HG02973 (cell line): Measurements from ENCODE around the gene ELL.
"Not testable (repeated sequence)": the region's sequence is repeated elsewhere in the genome, so short reads cannot be mapped to it uniquely, and the experiment has no call there.

Experiments
- ATAC-seq: cut with Tn5 transposase; IDR thresholded peaks from one replicate; pipeline ENCODE4 v1.9.1; 2021; ENCODE audit warnings: moderate library complexity; ENCODE audit not compliant: unreplicated experiment

ELL gene

DNA sequence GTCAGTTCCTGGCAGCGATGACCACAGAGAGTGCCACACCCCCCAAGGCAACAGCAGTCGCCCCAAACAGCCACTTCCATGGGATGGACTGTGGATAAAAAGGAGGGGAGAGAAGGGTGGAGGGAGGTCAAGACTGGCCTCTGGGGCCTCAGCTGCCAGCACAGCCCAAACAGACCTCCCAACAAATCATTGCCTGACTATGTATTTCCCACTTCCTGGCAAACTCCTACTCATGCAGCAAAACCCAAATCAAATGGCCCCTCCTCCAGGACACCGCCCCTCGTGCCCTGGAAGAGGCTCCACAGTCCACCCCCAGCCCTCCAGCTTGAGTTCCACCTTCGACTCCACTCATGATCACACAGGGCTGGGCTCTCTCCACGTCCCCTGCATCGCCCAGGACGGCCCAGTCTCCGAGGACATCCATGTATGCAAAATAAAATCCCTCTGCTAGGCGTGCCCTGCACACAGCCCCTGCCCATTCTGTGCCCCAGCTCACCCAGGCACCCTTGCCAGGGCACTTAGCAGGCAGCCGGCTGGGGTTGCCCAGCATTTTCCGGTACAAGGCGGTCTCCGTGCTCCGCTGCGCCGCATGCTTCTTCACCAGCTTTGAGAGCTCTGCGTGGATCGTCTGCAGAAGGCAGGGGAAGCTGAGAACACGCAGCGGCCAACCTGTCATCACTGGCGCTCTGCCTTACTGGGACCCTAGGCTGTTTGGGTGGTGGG is 10.5 kb upstream of the ELL start:
- ATAC-seq = no peak

DNA sequence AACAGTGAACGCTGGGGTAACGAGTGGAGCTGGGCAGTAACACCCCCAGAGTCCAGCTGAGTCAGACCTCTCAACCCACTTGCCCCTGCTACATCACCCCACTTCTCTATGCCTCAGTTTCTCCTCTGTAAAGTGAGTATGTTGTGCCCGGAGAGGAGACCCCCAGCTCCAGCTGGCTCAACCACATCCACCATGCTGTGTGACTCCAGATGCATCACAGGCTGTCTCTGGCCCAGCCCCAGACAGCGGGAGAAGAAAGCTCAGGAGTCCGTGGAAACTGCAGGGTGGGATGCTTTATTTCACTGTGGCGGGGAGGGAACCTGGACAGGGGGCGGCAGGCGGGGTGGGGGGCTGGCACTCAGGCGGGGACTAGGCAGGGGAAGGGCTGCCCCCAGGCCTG is 9.6 kb upstream of the ELL start:
- no peak for ATAC-seq

DNA sequence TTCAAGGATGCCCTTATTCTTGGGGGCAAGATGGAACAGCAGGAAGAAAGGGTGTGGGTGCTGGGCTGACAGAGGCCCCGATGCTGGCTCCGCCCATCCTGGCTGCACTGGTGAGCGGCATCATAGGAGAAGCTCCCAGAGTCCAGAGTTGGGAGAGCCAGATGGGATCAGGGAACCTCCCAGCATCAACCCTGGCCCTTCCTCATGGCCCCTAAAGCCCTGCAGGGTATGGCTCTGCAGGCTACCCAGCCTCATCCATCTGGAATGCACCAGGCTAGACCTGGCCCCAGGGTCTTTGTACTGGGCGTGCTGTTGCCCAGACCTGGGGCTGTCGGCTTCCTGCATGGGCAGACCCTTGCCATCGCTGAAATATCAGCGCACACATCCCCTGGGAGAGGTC is 7.9 kb upstream of the ELL start:
- ATAC-seq = no peak

GRCh38 chr19:18526316-18526715 is 4.4 kb upstream of the ELL start:
- ATAC-seq = no peak

DNA sequence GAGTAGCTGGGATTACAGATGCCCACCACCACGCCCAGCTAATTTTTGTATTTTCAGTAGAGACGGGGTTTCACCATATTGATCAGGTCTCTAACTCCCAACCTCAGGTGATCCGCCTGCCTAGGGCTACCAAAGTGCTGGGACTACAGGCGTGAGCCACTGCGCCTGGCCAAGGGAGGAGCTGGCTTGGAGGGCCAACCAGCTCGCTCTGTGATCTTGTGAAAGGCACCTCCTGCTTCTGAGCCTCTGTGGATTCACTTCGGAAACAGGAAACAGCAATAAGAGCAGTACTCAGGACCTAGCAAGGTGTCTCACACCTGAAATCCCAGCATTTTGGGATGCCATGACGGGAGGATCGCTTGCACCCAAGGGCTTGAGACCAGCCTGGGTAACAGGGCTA is 2.0 kb upstream of the ELL start:
- ATAC-seq = no peak

DNA sequence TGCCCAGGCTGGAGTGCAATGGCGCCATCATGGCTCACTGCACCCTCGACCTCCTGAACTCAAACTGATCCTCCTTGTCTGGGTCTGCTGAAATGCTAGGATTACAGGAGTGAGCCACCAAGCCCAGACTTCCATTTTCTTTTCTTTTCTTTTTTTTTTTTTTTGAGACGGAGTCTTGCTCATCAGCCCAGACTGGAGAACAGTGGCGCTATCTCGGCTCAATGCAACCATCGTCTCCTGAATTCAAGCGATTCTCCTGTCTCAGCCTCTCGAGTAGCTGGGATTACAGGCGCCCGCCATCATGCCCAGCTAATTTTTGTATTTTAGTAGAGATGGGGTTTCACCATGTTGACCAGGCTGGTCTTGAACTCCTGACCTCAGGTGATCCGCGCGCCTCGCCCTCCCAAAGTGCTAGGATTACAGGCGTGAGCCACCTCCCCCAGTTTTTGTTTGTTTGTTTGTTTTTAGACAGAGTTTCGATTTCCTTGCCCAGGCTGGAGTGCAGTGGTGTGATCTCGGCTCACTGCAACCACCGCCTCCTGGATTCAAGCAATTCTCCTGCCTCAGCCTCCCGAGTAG is 1.1 kb upstream of the ELL start:
- not testable (repeated sequence) for ATAC-seq

- ATAC-seq = peak; percentile 82
These were observed 423 bp upstream of the ELL start for GRCh38 chr19:18522124-18522861.

DNA sequence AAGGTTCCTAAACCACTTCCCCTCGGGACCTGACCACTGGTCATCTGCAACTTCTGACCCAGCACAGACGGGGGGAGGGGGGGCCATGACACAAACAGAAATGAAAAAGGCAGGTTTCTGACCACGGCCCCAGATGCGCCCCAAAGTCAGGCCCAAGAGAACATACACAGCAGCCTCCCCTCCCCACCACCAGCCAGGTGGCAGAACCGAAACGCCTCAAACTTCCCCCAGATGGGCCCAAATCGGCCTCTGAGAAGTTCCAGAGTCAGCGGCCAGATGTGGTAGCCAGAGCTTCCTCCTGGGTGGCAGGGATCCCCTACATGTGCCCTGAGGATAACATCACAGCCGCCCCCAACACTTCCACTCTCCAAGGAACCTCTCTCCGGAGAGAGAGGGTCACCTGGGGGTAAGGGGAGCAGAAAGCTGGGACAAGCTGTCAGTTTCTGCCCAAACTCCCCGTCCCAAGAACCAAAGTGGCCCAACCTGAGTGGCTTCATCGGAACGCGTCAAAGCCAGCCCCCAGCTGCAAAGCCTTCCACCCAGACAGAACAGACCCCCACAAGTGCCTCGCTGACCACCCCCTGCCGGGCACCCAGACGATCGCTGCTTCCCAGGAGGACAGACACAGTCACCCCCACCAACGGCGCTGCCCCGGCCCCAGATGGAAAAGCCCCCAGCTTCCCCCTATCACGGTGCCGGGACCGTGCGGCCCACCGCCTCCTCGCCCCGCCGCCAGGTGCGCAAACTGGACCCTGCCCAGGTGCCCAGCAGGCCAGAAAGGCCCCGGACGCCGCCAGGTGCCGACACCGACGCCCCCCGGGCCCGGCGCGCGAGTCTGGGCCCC is 800 bp downstream of the ELL start:
- no peak for ATAC-seq

DNA sequence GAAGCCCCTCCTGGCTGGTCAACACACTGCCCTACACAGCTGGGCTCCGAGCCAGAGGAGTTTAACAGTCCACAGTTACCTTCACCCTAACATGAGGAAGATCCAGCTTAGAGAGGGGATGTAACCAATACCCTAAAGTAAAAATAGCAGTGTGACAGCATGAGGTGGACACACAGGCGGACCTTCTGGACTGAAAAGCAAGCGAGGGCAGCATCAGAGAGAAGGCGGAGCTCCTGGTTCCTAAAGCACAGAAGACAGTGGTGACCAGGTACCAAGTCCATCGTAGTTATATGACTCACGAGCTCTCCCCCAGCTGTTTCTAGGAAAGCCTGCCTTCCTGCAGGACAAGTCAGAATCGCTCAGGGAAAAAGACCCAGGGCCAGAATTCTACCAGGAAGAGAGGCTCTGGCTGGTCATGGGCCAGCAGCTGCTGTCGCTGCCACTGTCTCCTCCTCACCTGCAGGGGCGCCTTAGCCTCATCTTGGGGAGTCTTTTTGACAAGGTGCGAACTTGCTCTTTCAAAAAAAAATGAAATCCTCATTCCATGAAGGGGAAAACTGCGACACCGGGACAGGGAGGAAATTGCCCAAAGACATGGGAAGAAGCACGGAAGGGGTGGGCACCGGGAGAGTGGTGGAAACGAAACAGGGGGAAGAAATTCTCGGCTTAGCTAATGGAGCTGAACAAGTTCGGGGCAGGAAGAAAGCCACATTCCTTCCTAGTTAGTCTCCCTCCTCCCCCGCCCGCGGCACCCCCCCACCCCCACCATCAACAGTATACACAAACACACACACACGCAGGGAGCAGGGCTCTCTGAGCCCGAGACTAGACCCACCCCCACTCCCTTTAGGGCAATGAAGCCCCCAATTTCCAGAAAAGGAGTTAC is 1.7 kb downstream of the ELL start:
- no peak for ATAC-seq

- no peak for ATAC-seq
These were observed 3.2 kb downstream of the ELL start for GRCh38 chr19:18518639-18519038.

GRCh38 chr19:18517606-18518005 is 4.3 kb downstream of the ELL start:
- no peak for ATAC-seq

- no peak for ATAC-seq
These were observed 5.9 kb downstream of the ELL start for GRCh38 chr19:18515959-18516358.

DNA sequence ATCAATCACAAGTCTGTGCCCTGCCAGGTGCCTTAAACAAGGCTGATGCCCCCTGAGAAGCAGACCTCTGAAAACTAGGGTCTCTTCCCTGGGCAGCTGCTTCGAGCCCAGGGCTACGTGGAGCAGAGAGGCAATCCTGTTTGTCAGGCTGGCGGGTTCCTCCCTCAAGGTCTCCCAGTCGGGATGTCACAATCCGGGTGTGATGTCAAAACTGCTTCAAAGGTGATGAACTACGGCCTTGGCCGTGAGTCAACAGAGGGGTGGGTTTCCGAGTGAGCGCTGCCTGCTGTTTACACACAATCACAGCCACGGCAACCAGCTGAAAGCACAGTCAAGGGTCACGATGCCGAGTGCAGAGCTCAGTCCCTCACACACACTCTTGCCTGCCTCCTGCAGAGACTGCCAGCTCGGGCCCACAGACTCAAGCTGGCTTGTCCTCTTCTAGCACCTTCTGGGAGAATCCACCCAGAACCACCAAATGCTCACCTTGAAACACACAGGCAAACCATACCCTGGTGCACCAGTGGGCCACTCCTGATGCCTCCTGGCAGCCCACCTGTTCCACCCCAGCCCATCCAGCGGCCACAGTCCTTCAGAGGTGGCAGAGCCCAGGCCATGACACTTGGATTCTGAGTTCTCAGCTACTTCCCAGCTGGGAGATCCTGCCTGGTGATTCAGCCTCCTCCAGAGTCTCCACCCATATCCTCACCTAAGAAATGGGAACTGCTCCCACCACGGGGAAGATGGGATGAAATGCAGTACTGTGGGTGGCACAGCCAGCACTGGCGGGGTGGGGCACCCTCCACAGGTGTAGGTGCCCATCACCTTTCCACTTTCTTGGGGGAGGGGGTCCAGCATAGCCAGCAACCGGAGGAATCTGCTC is 6.8 kb downstream of the ELL start:
- no peak for ATAC-seq

GRCh38 chr19:18513868-18514267 is 8.0 kb downstream of the ELL start:
- ATAC-seq = no peak

- ATAC-seq = no peak
These were observed 11.7 kb downstream of the ELL start for GRCh38 chr19:18510216-18510615.

DNA sequence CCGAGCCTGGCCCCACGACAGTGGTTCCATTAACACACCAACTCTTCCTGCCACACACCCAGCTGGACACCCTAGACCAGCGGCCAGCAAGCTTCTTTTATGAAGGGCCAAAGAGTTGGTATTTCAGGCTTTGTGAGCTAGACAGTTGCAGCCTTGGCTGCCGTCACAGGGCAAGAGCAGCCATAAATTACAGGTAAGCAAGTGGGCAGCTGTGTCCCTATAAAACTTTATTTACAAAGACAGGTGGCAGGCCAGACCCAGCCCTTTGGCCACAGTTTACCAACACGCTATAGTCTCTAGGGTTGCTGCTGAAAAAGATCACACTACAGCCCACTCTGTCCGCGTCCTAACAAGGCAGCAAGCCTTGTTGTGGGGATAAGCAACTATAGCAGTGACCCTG is 13.3 kb downstream of the ELL start:
- no peak for ATAC-seq

DNA sequence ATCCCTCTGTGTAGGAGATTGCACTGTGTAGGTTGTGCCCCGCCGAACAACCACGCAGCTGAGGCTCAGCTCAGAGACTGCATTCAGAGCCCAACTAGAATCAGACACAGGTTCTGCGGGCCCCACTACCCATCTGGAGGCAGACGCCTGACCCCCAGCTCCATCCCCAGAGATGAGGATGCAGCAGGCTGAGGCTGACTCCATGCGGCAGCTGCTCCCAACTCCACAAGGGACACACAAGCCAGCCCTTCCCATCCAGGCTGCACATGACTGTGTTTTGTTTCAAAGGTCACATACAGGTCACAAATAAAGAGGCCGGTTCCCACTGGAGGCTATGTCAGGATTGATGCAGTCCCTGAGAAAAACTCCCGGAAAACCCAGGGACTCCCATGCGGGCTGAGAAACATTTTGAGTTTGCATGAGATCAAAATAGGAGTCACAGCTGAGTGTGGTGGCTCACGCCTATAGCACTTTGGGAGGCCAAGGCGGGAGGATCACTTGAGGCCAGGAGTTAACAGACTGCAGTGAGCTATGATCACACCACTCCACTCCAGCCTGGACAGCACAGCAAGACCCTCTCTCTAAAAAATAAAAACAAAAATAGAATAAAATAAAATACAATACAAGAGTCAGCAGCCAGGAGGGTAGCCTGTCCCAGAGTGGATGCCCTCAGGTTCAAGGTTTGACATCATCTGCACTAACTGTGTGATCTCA is 14.0 kb downstream of the ELL start:
- ATAC-seq = no peak

DNA sequence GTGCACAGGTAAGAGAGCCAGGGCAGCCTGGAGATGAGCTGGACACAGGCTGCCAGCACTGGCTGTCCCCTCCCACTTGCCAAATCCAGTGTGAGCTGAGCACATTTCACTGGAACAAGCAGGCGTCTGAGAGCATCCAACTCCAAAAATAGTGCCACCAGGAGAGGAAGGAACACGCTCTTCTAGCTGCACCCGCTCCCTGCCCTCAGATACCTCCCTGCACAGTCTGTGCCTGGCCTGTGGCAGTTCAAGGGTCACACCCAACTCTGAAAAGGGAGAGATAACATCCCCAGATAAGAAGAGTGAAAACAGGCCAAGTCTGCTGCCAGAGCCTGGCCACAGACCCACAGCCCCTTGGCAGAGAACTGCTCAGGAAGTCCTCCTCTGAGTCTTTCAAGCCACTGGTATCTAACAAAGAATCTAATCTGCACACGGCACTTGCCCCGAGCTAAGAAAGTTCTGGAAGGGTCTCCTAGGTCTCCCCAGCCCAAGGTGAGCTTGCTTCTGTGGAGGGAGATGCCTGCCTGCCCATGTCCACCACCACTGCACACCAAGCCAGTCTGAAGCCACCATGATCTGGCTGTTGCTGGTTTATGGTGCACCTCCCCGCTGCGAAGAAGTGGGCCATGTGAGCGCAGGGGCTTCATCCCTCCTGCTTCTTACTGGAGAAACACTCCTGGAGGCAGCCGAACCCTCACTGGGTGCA is 14.7 kb downstream of the ELL start:
- ATAC-seq = no peak
